ENCODE results near the gene RNF225. TPM values are rescaled to one million over a fixed set of nuclear protein-coding genes. Genes with fewer than 3 reads are reported as not detected.
"Not testable (repeated sequence)": the region's sequence is repeated elsewhere in the genome, so short reads cannot be mapped to it uniquely, and the experiment has no call there.

RNF225 gene
- total and polyA plus RNA-seq, 8 donors: 1.9 to 3.2 TPM; not detected in 6

DNA sequence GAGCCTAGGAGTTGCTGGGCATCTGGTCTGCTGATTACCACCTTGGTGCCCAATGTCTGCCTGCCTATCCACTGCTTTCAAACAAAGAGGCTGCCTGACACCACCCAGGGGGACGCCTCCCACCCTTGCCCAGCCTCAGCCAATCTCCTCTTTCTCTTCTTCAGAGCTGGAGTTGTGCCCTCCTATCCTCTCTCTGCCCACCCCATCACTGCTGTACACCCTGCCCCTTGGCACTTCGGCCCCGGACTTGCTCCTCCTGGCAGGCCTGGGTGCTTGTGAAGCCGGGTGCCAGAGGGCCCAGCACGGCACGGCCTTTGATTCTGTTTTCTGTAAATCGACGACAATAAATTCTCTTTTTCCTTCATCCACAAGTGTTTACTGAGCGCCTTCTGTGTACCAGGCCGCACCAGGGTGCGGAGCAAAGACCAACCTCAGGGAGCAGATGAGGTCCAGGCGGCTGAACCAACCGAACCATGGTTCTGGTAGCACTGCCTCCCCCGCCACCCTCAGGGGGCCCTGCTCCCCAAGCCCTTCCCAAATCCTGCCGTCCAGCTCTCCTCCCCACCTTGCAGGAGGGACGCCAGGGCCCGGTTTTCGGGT is 5.0 kb downstream of the RNF225 start:
- Histone ChIP-seq H3K27ac (no peak overlapping the region), H3K9me3 (no peaks in the 10 kb centered on the region), H3K27me3 (peaks cover 5 to 31% of the 10 kb centered on the region in 2 donors), H3K36me3 (no peaks in the 10 kb centered on the region), H3K4me3 (peak overlapping the region; percentile 37 to 62), H3K4me1 (peaks cover 9 to 24% of the 10 kb centered on the region in 2 donors)
- TF ChIP-seq, protein P1, sequence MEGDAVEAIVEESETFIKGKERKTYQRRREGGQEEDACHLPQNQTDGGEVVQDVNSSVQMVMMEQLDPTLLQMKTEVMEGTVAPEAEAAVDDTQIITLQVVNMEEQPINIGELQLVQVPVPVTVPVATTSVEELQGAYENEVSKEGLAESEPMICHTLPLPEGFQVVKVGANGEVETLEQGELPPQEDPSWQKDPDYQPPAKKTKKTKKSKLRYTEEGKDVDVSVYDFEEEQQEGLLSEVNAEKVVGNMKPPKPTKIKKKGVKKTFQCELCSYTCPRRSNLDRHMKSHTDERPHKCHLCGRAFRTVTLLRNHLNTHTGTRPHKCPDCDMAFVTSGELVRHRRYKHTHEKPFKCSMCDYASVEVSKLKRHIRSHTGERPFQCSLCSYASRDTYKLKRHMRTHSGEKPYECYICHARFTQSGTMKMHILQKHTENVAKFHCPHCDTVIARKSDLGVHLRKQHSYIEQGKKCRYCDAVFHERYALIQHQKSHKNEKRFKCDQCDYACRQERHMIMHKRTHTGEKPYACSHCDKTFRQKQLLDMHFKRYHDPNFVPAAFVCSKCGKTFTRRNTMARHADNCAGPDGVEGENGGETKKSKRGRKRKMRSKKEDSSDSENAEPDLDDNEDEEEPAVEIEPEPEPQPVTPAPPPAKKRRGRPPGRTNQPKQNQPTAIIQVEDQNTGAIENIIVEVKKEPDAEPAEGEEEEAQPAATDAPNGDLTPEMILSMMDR (IDR thresholded peaks at IDR 0.05): no peak
- intact Hi-C loops (cut with DNase I): no loop called here
- no peak for ATAC-seq
- DNase-seq: no peak

DNA sequence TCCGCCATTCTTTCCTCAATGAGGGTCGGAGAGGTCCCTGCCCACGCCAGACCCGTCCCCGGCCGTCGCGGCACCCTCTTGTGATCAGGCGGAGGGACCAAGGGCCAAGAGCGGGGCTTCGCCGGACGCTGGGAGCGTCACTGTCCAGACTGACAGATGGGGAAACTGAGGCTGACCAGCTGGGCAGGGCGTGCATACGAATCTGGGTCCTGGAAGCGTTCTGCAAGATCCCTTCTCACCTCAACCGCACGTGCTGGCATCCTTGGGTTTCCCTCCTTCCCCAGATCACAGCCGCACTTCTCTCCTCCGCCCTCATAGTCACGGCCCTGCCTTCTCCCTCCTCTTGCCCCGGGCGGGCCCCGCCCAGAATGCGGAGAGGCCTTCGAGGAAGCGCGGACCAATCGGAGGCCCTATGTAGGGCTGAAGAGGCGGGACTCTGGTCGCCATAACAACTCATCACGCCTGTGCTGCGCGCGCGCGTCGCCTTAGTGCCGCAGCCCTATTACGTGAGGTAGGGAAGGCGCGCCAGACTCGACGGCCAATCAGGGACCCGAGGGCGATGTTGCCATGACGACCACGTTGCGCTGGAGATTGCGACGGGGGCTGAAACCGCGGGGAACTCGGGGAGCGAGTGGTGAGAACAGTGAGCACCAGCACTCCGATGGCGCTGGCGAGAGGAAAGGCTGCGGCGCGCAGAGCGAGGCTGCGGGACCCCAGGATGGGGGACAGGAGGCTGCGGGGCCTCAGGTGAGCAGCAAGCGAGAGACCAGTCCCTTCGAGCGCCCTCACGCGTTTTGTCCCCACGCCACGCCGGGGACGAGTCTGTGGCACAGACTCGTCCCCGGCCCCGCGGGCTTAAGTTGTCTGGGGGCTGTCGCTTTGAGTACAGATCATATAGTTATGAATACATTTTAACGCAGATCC is 5.7 kb downstream of the RNF225 start:
- H3K4me1 ChIP-seq: peaks cover 9 to 16% of the 10 kb centered on the region in 2 donors
- peak overlapping the region; percentile 37 to 62 for H3K4me3 ChIP-seq
- TF ChIP-seq, protein P1 (IDR thresholded peaks at IDR 0.05): no peak
- H3K9me3 ChIP-seq: no peaks in the 10 kb centered on the region
- DNase-seq (peak; percentile 99 to 100 (median 100)), ATAC-seq (peak; percentile 99)
- no peaks in the 10 kb centered on the region for H3K36me3 ChIP-seq
- peak overlapping the region in 1 of 2 donors; percentile 80 for H3K27ac ChIP-seq
- intact Hi-C loops (cut with DNase I): no loop called here
- H3K27me3 ChIP-seq: peaks cover 5 to 23% of the 10 kb centered on the region in 2 donors

DNA sequence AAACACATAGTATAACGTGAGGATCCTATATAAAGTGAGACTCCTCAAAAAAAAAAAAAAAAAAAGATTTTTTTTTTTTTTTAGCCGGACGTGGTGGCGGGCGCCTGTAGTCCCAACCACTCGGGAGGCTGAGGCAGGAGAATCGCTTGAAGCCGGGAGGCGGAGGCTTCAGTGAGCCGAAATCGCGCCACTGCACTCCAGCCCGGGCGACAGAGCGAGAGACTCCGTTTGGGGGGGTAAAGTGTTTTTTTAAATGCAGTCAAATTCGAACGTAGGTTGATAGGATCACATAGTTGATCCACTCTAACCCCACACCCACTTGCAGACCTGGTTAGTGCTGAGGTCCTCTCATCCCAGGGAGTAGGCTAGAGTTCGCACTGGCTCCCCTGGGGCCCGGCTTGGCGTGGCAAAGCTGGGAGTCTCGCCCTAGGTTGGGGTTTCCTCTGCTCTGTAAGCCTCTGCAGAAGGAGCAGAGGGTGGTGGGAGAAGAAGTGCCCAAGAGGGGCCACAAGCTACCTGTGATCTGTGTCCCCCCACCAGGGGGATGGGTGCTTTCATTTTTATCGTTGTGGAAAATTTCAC is 6.5 kb downstream of the RNF225 start:
- no peak for DNase-seq
- H3K27me3 ChIP-seq: peaks cover 1 to 17% of the 10 kb centered on the region in 2 donors

DNA sequence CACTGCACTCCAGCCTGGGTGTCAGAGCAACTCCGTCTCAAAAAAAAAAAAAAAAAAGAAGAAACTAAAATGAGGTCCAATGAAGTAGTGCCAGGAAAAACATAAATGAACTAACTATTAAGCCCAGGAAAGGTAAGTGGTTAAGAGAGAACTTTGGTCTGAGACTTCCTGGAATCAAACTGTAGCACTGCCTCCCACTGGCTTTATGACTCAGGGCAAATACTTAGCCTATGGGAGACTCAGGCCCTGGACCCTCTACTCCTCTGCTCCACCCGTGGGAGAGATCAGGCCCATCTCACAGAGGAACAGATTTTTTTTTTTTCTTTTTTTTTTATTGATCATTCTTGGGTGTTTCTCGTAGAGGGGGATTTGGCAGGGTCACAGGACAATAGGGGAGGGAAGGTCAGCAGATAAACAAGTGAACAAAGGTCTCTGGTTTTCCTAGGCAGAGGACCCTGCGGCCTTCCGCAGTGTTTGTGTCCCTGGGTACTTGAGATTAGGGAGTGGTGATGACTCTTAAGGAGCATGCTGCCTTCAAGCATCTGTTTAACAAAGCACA is 8.5 kb downstream of the RNF225 start:
- H3K4me3 ChIP-seq; DNase-seq; H3K9me3 ChIP-seq; intact Hi-C loops (cut with DNase I); H3K36me3 ChIP-seq; H3K27ac ChIP-seq; H3K27me3 ChIP-seq; ATAC-seq: not testable (repeated sequence)
- H3K4me1 ChIP-seq: peaks cover 17 to 29% of the 10 kb centered on the region in 2 donors

More for the DNA sequence above, 6.5 kb downstream of the RNF225 start:
- peak overlapping the region in 1 of 2 donors; percentile 80 for H3K27ac ChIP-seq
- no peak for ATAC-seq
- peaks cover 9 to 16% of the 10 kb centered on the region in 2 donors for H3K4me1 ChIP-seq
- H3K9me3 ChIP-seq: no peaks in the 10 kb centered on the region
- no peaks in the 10 kb centered on the region for H3K36me3 ChIP-seq
- peak overlapping the region; percentile 37 to 62 for H3K4me3 ChIP-seq
- intact Hi-C loops (cut with DNase I): no loop called here
- TF ChIP-seq, protein P1 (IDR thresholded peaks at IDR 0.05): no peak

DNA sequence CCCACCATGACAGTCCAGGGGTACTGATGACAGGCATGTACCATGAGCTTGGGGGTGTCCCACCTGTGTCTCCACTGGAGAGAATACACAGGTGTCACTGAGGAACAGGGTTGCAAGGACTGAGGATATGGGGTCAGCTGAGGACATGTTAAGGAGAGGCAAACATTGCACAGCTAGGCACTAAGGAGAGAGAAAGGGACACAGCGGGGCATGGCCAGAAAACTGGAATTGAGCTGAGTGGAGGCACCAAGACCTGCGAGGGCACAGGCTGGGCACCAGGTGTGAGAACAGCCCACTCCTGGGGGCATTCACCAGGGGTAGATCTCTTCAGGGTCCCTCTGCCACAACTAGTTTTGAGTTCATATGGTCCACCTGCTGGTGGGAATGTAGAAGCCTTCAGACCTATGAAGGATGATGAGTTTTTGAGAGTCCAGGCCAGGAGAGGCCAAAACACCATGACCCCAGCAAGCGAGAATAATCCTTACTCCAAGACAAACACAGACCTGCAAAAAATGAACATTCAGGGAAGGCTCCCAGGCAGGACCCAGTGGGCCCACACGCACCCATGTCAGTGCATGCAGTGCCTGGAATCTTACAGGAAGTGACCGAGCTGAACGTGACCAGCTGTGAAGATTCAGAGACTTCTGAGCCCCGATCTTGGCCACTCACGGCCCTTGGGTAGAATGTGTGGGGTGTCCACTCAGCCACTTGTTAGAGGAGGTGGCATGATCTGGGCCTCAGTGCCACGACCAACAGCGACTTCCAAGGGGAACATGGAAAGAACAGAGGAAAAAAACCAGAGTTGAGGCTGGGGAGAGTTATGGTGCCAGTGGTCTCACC is 11.6 kb downstream of the RNF225 start:
- Histone ChIP-seq H3K36me3 (no peaks in the 10 kb centered on the region), H3K27me3 (no peaks in the 10 kb centered on the region), H3K27ac (peak overlapping the region in 1 of 2 donors; percentile 89), H3K4me1 (peaks cover 10 to 30% of the 10 kb centered on the region in 2 donors), H3K9me3 (no peaks in the 10 kb centered on the region), H3K4me3 (peak overlapping the region in 1 of 2 donors; percentile 92)
- DNase-seq: no peak
- TF ChIP-seq, protein P1 (IDR thresholded peaks at IDR 0.05): no peak
- intact Hi-C loops (cut with DNase I): no loop called here
- no peak for ATAC-seq
